GM18526 (cell line): ENCODE measurements around the gene IP6K3.

Experiments used
- POLR2A ChIP-seq: IDR thresholded peaks from 3 replicates; pipeline ENCODE4 v1.6.1; 2011; ENCODE audit not compliant: insufficient read length; ENCODE audit errors: extremely low read depth

The IP6K3 gene

GRCh38 chr6:33728438-33728837 lies 18.3 kb downstream of the IP6K3 start:
- TF ChIP-seq POLR2A, result no peak

GRCh38 chr6:33727932-33728331 lies 18.8 kb downstream of the IP6K3 start:
- no peak for TF ChIP-seq POLR2A

- TF ChIP-seq POLR2A, result no peak
Observed at GRCh38 chr6:33727126-33727525, 19.6 kb downstream of the IP6K3 start.

DNA sequence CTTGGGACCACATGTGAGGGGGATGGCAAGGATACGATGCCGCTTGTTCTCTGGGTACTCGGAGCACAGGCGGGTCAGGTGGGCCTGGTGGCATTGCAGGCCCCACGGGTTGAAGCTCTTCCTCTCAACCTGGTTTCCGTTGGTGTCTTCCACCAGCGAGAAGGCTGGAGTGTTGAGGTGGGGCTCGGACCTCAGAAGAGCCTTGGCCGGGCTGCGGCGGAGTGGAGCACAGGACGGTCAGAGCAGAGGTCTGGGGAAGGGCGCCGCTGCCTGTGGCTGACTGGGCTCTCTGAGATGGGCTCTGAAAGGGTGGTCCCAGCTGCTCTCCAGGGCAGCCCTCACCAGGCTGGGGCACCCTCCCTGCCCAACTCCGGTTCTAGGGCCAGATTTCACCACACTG lies 20.0 kb downstream of the IP6K3 start:
- no peak for TF ChIP-seq POLR2A

GRCh38 chr6:33725891-33726673 lies 20.6 kb downstream of the IP6K3 start:
- TF ChIP-seq POLR2A, result no peak

DNA sequence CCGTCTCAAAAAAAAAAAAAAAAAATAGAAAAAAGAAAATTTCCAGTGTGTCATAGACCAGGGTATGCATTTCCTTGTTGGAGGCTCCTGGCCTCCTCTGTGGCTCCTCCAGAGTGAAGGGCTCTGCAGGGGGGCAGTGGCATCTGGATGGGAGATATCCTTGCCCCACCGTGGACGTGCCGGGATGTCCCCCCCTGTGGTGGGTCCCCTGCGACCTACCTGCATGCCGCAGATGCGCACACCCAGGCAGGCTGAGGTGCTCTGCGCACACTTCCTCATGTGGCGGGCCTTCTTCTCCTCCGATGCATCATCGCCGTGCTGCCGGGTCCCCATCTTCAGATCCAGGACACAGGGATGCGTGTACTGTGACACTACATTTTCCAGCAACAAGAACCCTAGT lies 21.5 kb downstream of the IP6K3 start:
- no peak for TF ChIP-seq POLR2A

GRCh38 chr6:33724102-33725023 lies 22.3 kb downstream of the IP6K3 start:
- no peak for TF ChIP-seq POLR2A

DNA sequence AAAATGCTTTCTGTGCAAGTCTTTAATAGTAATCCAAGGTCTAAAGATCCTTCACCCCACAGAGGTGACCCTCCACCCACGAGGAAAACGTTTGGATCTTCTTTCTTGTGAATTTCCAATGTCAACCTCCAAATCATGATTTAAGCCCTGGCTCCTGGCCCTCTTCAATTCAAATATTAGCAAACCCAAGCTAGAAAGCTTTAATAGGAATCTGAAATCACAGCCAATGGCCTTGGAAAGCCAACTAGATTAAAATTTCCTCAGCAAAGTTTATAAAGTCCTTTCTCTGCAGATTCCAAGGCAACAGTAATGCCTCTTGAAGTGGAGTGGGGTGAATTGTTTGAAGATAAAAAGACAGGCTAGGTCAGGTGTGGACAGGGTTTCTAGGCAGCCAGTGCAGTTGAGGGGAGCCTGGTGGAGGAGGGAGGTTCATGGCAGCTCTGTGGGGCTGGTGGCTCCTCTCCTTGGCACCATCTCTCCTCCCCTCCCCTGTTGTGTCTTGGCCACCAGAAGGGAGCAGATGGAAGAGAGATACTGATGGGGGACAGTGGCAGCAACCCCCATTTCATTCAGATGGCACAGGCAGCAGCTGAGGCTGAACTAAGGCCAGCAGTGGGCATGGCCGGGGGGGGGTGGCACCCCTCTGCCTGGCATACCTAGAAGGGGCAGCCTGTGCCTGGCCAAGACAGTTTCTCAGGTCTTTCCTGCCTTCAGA lies 23.2 kb downstream of the IP6K3 start:
- no peak for TF ChIP-seq POLR2A

DNA sequence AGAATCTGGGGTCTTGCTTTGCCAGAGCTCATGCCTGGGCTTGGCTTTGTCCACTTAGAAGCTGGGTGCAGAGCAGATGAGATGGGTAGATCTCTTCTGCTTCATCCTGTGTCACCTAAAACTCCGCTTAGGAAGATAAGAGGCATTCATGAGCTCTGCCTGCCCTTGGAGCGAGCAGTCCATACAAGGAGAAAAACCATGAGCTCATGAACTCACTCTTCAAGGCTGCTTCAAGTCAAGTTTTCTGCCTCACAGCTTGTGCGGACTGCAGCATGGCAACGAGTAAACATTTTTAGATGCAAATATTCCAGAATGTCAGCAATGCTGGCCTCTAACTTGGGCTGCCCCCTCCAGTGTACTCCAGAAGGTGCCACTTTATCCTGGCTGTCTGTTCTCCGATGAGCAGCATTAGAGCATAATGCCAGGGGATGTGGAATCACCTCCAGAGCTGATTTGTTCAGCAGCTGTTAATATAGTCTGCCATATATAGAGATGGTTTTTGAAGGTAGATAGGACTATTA lies 24.5 kb downstream of the IP6K3 start:
- no peak for TF ChIP-seq POLR2A

DNA sequence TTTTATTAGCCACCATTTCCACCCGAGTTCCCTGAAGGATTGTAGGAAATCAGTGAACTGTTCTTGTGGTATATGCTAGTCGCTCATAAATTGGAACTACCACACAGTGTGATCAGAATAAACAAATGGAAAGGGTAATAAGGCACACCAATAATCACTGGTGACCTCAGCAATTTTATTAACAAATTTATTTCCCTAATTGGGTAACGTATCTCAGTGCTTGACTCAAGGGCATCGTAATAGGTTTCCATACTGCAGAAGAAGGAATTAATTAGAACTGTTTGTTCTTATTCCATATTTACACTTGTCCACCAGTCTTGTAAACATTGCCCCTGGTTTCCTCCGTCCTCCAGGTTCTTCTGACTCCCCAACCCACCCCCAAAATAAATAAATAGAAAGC lies 25.2 kb downstream of the IP6K3 start:
- TF ChIP-seq POLR2A, result no peak

DNA sequence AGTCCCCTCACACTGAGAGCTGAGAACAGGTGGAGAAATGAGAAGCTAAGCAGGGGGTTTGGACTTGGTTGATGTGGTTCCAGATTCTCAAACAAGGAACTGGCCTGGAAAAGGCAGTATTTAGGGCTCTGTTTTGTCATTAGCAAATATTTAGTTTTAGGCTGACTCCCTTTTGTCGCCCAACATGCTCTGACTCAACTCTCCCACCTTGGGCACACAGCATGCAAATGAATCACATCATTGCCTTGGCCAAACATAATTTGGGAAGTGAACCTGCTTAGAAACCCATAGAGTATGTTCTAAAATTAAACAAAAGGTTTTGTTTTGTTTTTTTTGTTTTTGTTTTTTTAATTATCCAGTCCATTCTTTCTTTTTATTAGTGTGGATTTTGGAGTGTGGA lies 25.7 kb downstream of the IP6K3 start:
- TF ChIP-seq POLR2A, result no peak

DNA sequence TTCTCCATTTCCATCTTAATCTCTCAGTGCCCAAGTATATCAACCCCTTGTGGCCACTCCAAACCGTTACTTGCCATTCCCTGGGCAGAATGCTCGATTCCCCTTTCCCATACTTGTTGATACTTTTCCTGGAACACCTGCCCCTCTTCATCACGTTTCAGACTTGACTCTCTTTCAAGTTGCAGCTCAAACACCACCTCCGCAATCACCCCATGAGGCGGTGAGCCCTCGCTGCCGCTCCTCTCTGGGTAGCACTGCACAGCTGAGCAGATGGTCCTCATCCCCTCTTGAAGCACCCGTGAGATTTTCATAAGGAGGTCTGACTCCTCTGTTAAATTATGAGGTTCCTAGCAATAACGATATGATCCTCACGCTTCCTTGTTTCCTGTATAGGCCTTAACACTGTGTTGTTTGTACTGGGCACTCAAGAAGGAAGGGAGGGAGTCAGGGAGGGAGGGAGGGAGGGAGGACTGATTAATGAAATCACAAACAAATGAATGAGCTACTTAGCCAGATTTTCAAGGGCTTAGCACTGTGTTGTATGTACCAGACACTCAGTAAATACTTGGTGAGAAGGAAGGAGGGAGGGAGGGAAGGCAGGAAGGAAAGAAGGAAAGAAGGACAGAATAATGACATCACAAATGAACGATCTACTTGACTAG lies 27.2 kb downstream of the IP6K3 start:
- TF ChIP-seq POLR2A, result no peak

GRCh38 chr6:33718713-33719112 lies 28.0 kb downstream of the IP6K3 start:
- no peak for TF ChIP-seq POLR2A

- TF ChIP-seq POLR2A, result no peak
Observed at GRCh38 chr6:33717934-33718455, 28.7 kb downstream of the IP6K3 start.
